Measurements from ENCODE around the gene CSTF2T. TPM values are rescaled to one million over a fixed set of nuclear protein-coding genes. Genes with fewer than 3 reads are reported as not detected.

The CSTF2T gene
- total RNA-seq, 1 experiment from 2014 or later = 42.1 TPM

DNA sequence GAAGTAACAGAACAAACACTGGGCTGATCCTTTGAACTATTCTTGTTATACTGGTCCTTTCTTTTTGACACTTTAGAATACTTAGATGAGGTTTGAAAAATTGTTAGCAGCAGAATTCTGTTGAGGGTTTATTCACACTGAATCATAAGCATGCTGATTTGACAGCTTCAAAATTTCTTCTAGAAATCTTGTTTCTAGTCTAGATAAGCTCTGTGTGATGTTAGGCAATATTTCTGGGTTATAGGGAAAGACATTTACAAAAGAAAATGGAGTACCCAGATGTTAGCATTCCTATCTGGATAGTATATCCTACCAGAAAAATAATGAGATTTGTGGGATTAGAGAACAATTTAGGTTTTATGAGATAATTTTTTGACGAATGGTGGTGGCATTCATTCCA, 12.1 kb downstream of the CSTF2T start:
- 100% methylated on average over 1 of the region's 1 CpG for WGBS (ENCODE audit: extremely low coverage, insufficient read length, low lambda C conversion rate)
- Mint-ChIP-seq H3K4me3 (no peak overlapping the region), H3K27me3 (ENCODE audit: low read depth) (no peaks in the 10 kb centered on the region), H3K27ac (no peak overlapping the region), H3K9me3 (peaks cover 5 to 7% of the 10 kb centered on the region in 2 experiments; a peak in 4 of 5 replicates), H3K36me3 (ENCODE audit: insufficient read depth in 1 of 3, low read depth in 3 of 3) (peaks cover 2 to 12% (median 4%) of the 10 kb centered on the region in 3 experiments; a peak in 5 of 7 replicates), H3K4me1 (peaks cover 0 to 11% of the 10 kb centered on the region in 2 experiments; a peak in 3 of 4 replicates)
- Histone ChIP-seq H3K56ac (ENCODE audit: insufficient read length, low read depth, low read length) (no peak overlapping the region), H2AK5ac (ENCODE audit: insufficient read length, low read length) (no peak overlapping the region), H3K9me3 (ENCODE audit: control insufficient read depth, low read depth, low read length) (no peaks in the 10 kb centered on the region), H3K27me3 (ENCODE audit: insufficient read depth, low read length) (no peaks in the 10 kb centered on the region), H3K14ac (ENCODE audit: insufficient read depth, low read length) (no peak overlapping the region), H3K4me2 (ENCODE audit: insufficient read depth, insufficient read length, low read length) (no peak overlapping the region), H4K8ac (replicated peaks; ENCODE audit: insufficient read length, low read depth, low read length) (no peak overlapping the region), H3K4me1 (ENCODE audit: insufficient read depth, low read length) (no peaks in the 10 kb centered on the region), H4K20me1 (ENCODE audit: control insufficient read depth, insufficient read depth, insufficient read length) (no peaks in the 10 kb centered on the region), H3K23ac (ENCODE audit: insufficient read length, low read depth, low read length) (no peak overlapping the region), H3K23me2 (ENCODE audit: insufficient read length, low read depth, low read length, poor library complexity, severe bottlenecking) (no peaks in the 10 kb centered on the region), H3K4ac (ENCODE audit: low read depth, low read length) (no peak overlapping the region), H2BK15ac (ENCODE audit: low read depth, low read length) (no peak overlapping the region), H4K5ac (ENCODE audit: insufficient read length, low read depth, low read length) (no peak overlapping the region), H2BK12ac (ENCODE audit: insufficient read length, low read depth, low read length) (no peak overlapping the region), H4K91ac (ENCODE audit: insufficient read length, low read depth, low read length) (no peak overlapping the region), H3K18ac (ENCODE audit: insufficient read length, low read depth, low read length) (no peak overlapping the region), H3T11ph (ENCODE audit: low read length) (no peak overlapping the region), H3K9ac (ENCODE audit: extremely low read depth, insufficient read length, low read length) (no peak overlapping the region), H3K79me2 (ENCODE audit: insufficient read depth, low read length) (no peaks in the 10 kb centered on the region), H3K27ac (ENCODE audit: insufficient read length, low read depth, low read length) (no peak overlapping the region), H2AFZ (ENCODE audit: low read length) (no peak overlapping the region), H2BK5ac (ENCODE audit: insufficient read length, low read length) (no peak overlapping the region), H3K79me1 (ENCODE audit: insufficient read depth, low read depth, low read length, poor library complexity, severe bottlenecking) (no peaks in the 10 kb centered on the region), H2BK120ac (ENCODE audit: low read depth, low read length, poor library complexity, severe bottlenecking) (no peak overlapping the region), H2BK20ac (ENCODE audit: low read depth, low read length, poor library complexity, severe bottlenecking) (no peak overlapping the region)
- TF ChIP-seq, protein P1, sequence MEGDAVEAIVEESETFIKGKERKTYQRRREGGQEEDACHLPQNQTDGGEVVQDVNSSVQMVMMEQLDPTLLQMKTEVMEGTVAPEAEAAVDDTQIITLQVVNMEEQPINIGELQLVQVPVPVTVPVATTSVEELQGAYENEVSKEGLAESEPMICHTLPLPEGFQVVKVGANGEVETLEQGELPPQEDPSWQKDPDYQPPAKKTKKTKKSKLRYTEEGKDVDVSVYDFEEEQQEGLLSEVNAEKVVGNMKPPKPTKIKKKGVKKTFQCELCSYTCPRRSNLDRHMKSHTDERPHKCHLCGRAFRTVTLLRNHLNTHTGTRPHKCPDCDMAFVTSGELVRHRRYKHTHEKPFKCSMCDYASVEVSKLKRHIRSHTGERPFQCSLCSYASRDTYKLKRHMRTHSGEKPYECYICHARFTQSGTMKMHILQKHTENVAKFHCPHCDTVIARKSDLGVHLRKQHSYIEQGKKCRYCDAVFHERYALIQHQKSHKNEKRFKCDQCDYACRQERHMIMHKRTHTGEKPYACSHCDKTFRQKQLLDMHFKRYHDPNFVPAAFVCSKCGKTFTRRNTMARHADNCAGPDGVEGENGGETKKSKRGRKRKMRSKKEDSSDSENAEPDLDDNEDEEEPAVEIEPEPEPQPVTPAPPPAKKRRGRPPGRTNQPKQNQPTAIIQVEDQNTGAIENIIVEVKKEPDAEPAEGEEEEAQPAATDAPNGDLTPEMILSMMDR (conservative IDR thresholded peaks at IDR 0.05) = no peak
- no peak for DNase-seq
